ENCODE measurements around the gene FN1.

DNA sequence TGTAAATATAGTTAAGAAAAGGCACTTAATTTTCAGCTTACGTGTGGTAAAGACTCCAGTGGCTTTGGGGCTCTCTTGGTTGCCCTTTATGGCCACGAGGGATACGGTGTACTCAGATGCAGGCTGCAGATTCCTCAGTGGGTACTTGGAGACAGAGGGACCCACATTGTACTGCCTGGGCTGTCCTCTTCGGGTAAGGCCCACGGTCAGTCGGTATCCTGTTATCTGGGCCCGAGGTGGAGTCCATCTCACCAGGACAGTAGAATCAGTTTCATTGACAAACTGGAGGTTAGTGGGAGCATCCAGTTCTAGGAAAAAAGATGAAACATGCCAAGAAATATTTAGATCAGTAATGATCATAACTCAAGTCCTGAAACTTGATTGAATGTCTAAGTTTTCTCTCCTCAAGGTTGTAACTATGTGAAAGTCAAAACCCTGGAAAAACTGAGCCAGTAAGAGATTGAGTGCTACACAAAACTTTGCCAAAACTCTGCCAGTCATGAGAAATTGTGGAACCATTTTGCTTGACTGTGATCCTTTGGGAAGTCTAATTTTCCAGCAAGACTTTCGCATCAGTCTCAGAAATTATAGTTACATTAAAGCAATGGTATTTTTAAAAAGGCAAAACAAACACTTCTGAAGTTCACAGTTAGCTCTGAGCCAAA lies 31.4 kb downstream of the FN1 start:
- TF ChIP-seq GATA3 (IDR thresholded peaks at IDR 0.05; ENCODE audit: low read depth, low read length) (no peak), GATA2 (IDR thresholded peaks at IDR 0.05; ENCODE audit: low read depth, low read length) (no peak)

Measured in SH-SY5Y (cell line).